HG02981 (cell line): ENCODE measurements around the gene ZXDC.

ENCODE experiments used
- ATAC-seq: cut with Tn5 transposase; IDR thresholded peaks from one replicate; pipeline ENCODE4 v1.9.1; 2021; ENCODE audit warnings: mild to moderate bottlenecking, moderate library complexity; ENCODE audit not compliant: unreplicated experiment

ZXDC gene

GRCh38 chr3:126456766-126457388 lies 18.8 kb downstream of the ZXDC start:
- ATAC-seq = no peak

- no peak for ATAC-seq
Measured at GRCh38 chr3:126456211-126456610, 19.5 kb downstream of the ZXDC start.

- no peak for ATAC-seq
Measured at GRCh38 chr3:126454437-126455198, 21.1 kb downstream of the ZXDC start.

GRCh38 chr3:126454025-126454424 lies 21.7 kb downstream of the ZXDC start:
- no peak for ATAC-seq

- ATAC-seq = no peak
Measured at GRCh38 chr3:126452213-126452612, 23.5 kb downstream of the ZXDC start.

- ATAC-seq = no peak
Measured at GRCh38 chr3:126451511-126451910, 24.2 kb downstream of the ZXDC start.

GRCh38 chr3:126450744-126451143 lies 24.9 kb downstream of the ZXDC start:
- ATAC-seq = no peak

GRCh38 chr3:126450219-126450618 lies 25.5 kb downstream of the ZXDC start:
- ATAC-seq = no peak

GRCh38 chr3:126449621-126450051 lies 26.1 kb downstream of the ZXDC start:
- ATAC-seq = no peak

- ATAC-seq = no peak
Measured at GRCh38 chr3:126448893-126449180, 26.9 kb downstream of the ZXDC start.

- ATAC-seq = no peak
Measured at GRCh38 chr3:126448136-126448892, 27.4 kb downstream of the ZXDC start.

GRCh38 chr3:126447456-126448106 lies 28.1 kb downstream of the ZXDC start:
- no peak for ATAC-seq

GRCh38 chr3:126446791-126447190 lies 28.9 kb downstream of the ZXDC start:
- ATAC-seq = no peak

- ATAC-seq = no peak
Measured at GRCh38 chr3:126446301-126446700, 29.4 kb downstream of the ZXDC start.

GRCh38 chr3:126445506-126445905 lies 30.2 kb downstream of the ZXDC start:
- ATAC-seq = no peak

GRCh38 chr3:126442856-126443242 lies 32.8 kb downstream of the ZXDC start:
- ATAC-seq = no peak

GRCh38 chr3:126442094-126442855 lies 33.4 kb downstream of the ZXDC start:
- no peak for ATAC-seq

GRCh38 chr3:126441256-126441880 lies 34.3 kb downstream of the ZXDC start:
- no peak for ATAC-seq

GRCh38 chr3:126440709-126440995 lies 35.0 kb downstream of the ZXDC start:
- no peak for ATAC-seq

- ATAC-seq = no peak
Measured at GRCh38 chr3:126439968-126440708, 35.6 kb downstream of the ZXDC start.
